Adrenal gland (tissue), 5 donors: Measurements from ENCODE around the gene CARD9.

ENCODE experiments used
- POLR2A ChIP-seq, 2 donors: fragments of 450-650 bp; IDR thresholded peaks; one replicate each; pipeline ENCODE4 v1.6.1; 2017; ENCODE audit warnings: antibody characterized with exemption in 2 of 2, mild to moderate bottlenecking in 2 of 2, moderate library complexity in 1 of 2
- TF ChIP-seq, protein P1 (sequence below), 6 experiments: fragments of 450-650 bp in 4 of 6; fragments of 200-600 bp in 2 of 6; sonication (generic) in 1 of 6; IDR thresholded peaks; 1 replicate in 5 of 6; 2 replicates in 1 of 6; pipeline versions ENCODE4 v1.5.1 to v1.8.0; 2016 to 2021; ENCODE audit warnings: antibody characterized with exemption in 6 of 6, mild to moderate bottlenecking in 2 of 6, moderate library complexity in 1 of 6
- donor health status: DM: no; HTN: no; CAD: no.

GRCh38 chr9:136416427-136416826 lies 43.0 kb upstream of the CARD9 start:
- TF ChIP-seq, protein P1, sequence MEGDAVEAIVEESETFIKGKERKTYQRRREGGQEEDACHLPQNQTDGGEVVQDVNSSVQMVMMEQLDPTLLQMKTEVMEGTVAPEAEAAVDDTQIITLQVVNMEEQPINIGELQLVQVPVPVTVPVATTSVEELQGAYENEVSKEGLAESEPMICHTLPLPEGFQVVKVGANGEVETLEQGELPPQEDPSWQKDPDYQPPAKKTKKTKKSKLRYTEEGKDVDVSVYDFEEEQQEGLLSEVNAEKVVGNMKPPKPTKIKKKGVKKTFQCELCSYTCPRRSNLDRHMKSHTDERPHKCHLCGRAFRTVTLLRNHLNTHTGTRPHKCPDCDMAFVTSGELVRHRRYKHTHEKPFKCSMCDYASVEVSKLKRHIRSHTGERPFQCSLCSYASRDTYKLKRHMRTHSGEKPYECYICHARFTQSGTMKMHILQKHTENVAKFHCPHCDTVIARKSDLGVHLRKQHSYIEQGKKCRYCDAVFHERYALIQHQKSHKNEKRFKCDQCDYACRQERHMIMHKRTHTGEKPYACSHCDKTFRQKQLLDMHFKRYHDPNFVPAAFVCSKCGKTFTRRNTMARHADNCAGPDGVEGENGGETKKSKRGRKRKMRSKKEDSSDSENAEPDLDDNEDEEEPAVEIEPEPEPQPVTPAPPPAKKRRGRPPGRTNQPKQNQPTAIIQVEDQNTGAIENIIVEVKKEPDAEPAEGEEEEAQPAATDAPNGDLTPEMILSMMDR (IDR thresholded peaks at IDR 0.05) = no peak
- TF ChIP-seq POLR2A (IDR thresholded peaks at IDR 0.05) = no peak
